ENCODE measurements around the gene ALG9. TPM values are rescaled to one million over a fixed set of nuclear protein-coding genes. Genes with fewer than 3 reads are reported as not detected.
A peak's percentile ranks its signal among the peaks of the same experiment; 100 is the strongest.

Gene ALG9
- total RNA-seq, 3 donors from 2014 or later, result 31.8 to 46.2 (median 43.9) TPM

DNA sequence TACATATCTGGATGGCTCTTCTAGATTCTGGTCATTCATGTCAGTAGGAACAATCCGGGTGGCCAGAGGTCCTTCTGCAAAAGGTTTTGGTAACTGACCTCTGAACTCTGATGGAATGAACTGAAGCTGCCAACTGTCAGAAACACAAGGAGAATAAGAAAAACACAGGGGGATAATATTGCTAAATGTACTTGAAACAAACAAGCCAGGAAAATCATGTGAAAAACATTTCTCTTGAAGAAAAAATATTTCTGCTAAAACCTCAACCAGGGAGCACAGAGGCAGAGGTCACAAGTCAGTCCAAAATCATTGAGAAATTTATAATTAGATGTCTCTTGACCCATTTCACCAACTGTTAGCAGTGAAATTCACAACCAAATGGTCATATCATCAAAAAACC lies 35.2 kb downstream of the ALG9 start:
- H3K27ac ChIP-seq, result no peak overlapping the region
- no peaks in the 10 kb centered on the region for H3K4me1 ChIP-seq
- no peak for DNase-seq (ENCODE audit: low spot score in 2 of 2)
- no peaks in the 10 kb centered on the region for H3K36me3 ChIP-seq
- TF ChIP-seq POLR2AphosphoS5 (IDR thresholded peaks at IDR 0.05), result no peak
- TF ChIP-seq, protein P1, sequence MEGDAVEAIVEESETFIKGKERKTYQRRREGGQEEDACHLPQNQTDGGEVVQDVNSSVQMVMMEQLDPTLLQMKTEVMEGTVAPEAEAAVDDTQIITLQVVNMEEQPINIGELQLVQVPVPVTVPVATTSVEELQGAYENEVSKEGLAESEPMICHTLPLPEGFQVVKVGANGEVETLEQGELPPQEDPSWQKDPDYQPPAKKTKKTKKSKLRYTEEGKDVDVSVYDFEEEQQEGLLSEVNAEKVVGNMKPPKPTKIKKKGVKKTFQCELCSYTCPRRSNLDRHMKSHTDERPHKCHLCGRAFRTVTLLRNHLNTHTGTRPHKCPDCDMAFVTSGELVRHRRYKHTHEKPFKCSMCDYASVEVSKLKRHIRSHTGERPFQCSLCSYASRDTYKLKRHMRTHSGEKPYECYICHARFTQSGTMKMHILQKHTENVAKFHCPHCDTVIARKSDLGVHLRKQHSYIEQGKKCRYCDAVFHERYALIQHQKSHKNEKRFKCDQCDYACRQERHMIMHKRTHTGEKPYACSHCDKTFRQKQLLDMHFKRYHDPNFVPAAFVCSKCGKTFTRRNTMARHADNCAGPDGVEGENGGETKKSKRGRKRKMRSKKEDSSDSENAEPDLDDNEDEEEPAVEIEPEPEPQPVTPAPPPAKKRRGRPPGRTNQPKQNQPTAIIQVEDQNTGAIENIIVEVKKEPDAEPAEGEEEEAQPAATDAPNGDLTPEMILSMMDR (IDR thresholded peaks at IDR 0.05), result no peak
- TF ChIP-seq POLR2A (IDR thresholded peaks at IDR 0.05), result no peak
- intact Hi-C loops (cut with DNase I; ENCODE audit: low total_unique reads), result no loop called here
- no peak overlapping the region for H3K4me3 ChIP-seq
- no peaks in the 10 kb centered on the region for H3K27me3 ChIP-seq
- H3K9me3 ChIP-seq, result no peaks in the 10 kb centered on the region

DNA sequence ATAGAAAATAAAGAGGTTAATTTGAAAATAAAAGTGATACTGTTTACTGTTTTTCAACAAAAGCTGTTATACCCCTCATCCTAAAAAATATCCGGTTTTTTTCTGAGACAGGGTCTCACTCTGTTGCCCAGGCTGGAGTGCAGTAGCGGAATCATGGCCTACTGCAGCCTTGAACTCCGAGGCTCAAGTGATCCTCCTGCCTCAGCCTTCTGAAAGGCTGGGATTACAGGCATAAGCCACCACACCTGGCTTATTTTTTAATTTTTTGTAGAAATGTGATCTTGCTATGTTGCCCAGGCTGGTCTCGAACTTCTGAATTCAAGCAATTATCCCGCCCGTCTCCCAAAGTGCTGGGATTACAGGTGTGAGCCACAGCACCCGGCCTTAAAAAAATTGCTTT lies 35.7 kb downstream of the ALG9 start:
- TF ChIP-seq POLR2AphosphoS5 (IDR thresholded peaks at IDR 0.05), result no peak
- TF ChIP-seq POLR2A (IDR thresholded peaks at IDR 0.05), result no peak
- TF ChIP-seq, protein P1 (IDR thresholded peaks at IDR 0.05), result no peak
- Histone ChIP-seq H3K4me1 (no peaks in the 10 kb centered on the region), H3K9me3 (no peaks in the 10 kb centered on the region), H3K36me3 (no peaks in the 10 kb centered on the region), H3K27me3 (no peaks in the 10 kb centered on the region), H3K4me3 (no peak overlapping the region), H3K27ac (peak overlapping the region in 1 of 2 donors; percentile 4)
- no peak for DNase-seq (ENCODE audit: low spot score in 2 of 2)
- intact Hi-C loops (cut with DNase I; ENCODE audit: low total_unique reads), result no loop called here

- Histone ChIP-seq H3K9me3 (no peaks in the 10 kb centered on the region), H3K4me3 (no peak overlapping the region), H3K36me3 (no peaks in the 10 kb centered on the region), H3K27me3 (no peaks in the 10 kb centered on the region), H3K27ac (no peak overlapping the region), H3K4me1 (no peaks in the 10 kb centered on the region)
- intact Hi-C loops (cut with DNase I; ENCODE audit: low total_unique reads), result no loop called here
- TF ChIP-seq POLR2AphosphoS5 (IDR thresholded peaks at IDR 0.05), result no peak
- DNase-seq (ENCODE audit: low spot score in 2 of 2), result no peak
Observed at GRCh38 chr11:111834432-111835163, 36.8 kb downstream of the ALG9 start.

- TF ChIP-seq, protein P1 (IDR thresholded peaks at IDR 0.05), result no peak
- no peak for TF ChIP-seq POLR2A (IDR thresholded peaks at IDR 0.05)
- no peak for TF ChIP-seq POLR2AphosphoS5 (IDR thresholded peaks at IDR 0.05)
- intact Hi-C loops (cut with DNase I; ENCODE audit: low total_unique reads), result no loop called here
- H3K27ac ChIP-seq, result no peak overlapping the region
- no peaks in the 10 kb centered on the region for H3K4me1 ChIP-seq
- no peak overlapping the region for H3K4me3 ChIP-seq
- H3K9me3 ChIP-seq, result no peaks in the 10 kb centered on the region
- DNase-seq (ENCODE audit: low spot score in 2 of 2), result no peak
- H3K27me3 ChIP-seq, result no peaks in the 10 kb centered on the region
- no peaks in the 10 kb centered on the region for H3K36me3 ChIP-seq
Observed at GRCh38 chr11:111833524-111833923, 37.9 kb downstream of the ALG9 start.

GRCh38 chr11:111829185-111829968 lies 42.0 kb downstream of the ALG9 start:
- no peaks in the 10 kb centered on the region for H3K36me3 ChIP-seq
- TF ChIP-seq POLR2AphosphoS5 (IDR thresholded peaks at IDR 0.05) (no peak), POLR2A (IDR thresholded peaks at IDR 0.05) (no peak)
- TF ChIP-seq, protein P1 (IDR thresholded peaks at IDR 0.05), result no peak
- H3K4me1 ChIP-seq, result no peaks in the 10 kb centered on the region
- intact Hi-C loops (cut with DNase I; ENCODE audit: low total_unique reads), result no loop called here
- H3K27ac ChIP-seq, result no peak overlapping the region
- no peak for DNase-seq (ENCODE audit: low spot score in 2 of 2)
- H3K9me3 ChIP-seq, result no peaks in the 10 kb centered on the region
- no peaks in the 10 kb centered on the region for H3K27me3 ChIP-seq
- no peak overlapping the region for H3K4me3 ChIP-seq

Measured in breast epithelium (tissue), 4 donors.